Caki2 (cell line): Measurements from ENCODE around the gene DARS1. TPM values are rescaled to one million over a fixed set of nuclear protein-coding genes. Genes with fewer than 3 reads are reported as not detected.

Experiments used
- DNase-seq: peaks from one replicate; pipeline ENCODE4 v3.0.0-alpha.2; 2015; ENCODE audit warnings: low read depth
- in situ Hi-C: cut with HindIII; loops from 2 replicates; pipeline ENCODE4 v1.10.0; 2016; ENCODE audit warnings: low sequenced_read_pairs, low pct_unique_long_range_greater_than_20kb, mixed read lengths
- total RNA-seq: library from RNA; depleted of rRNA; stranded (reverse); fragments of >200 nt; shearing (Covaris generic); gene quantifications from 2 replicates; pipeline ENCODE4 v1.2.3, GENCODE V29; 2014; ENCODE audit warnings: low replicate concordance

Gene DARS1
- total RNA-seq, 1 experiment from 2014 or later, result 148 TPM

- in situ Hi-C loops, result no loop called here
- DNase-seq, result no peak
Measured at GRCh38 chr2:136019306-136019705, 33.9 kb upstream of the DARS1 start.

GRCh38 chr2:136017786-136018185 is 32.4 kb upstream of the DARS1 start:
- in situ Hi-C loops, result no loop called here
- no peak for DNase-seq

- DNase-seq, result no peak
- in situ Hi-C loops, result no loop called here
Measured at GRCh38 chr2:136016836-136017235, 31.4 kb upstream of the DARS1 start.

- no peak for DNase-seq
- in situ Hi-C loops, result no loop called here
Measured at GRCh38 chr2:136016427-136016826, 31.0 kb upstream of the DARS1 start.

- in situ Hi-C loops, result no loop called here
- DNase-seq, result no peak
Measured at GRCh38 chr2:136015699-136016098, 30.3 kb upstream of the DARS1 start.

- DNase-seq, result no peak
- in situ Hi-C loops, result no loop called here
Measured at GRCh38 chr2:136014411-136014810, 29.0 kb upstream of the DARS1 start.

GRCh38 chr2:136013955-136014354 is 28.5 kb upstream of the DARS1 start:
- DNase-seq, result no peak
- in situ Hi-C loops, result no loop called here

GRCh38 chr2:136013136-136013685 is 27.8 kb upstream of the DARS1 start:
- in situ Hi-C loops, result no loop called here
- no peak for DNase-seq

GRCh38 chr2:136012315-136012714 is 26.9 kb upstream of the DARS1 start:
- in situ Hi-C loops, result no loop called here
- DNase-seq, result no peak

GRCh38 chr2:136010126-136010525 is 24.7 kb upstream of the DARS1 start:
- in situ Hi-C loops, result no loop called here
- no peak for DNase-seq

- in situ Hi-C loops, result no loop called here
- DNase-seq, result no peak
Measured at GRCh38 chr2:136008205-136008865, 22.9 kb upstream of the DARS1 start.

GRCh38 chr2:136006658-136007057 is 21.2 kb upstream of the DARS1 start:
- in situ Hi-C loops, result no loop called here
- peak; percentile 41 for DNase-seq

- peak; percentile 17 for DNase-seq
- in situ Hi-C loops, result no loop called here
Measured at GRCh38 chr2:136005462-136006196, 20.2 kb upstream of the DARS1 start.

- in situ Hi-C loops, result no loop called here
- no peak for DNase-seq
Measured at GRCh38 chr2:136004965-136005364, 19.5 kb upstream of the DARS1 start.

GRCh38 chr2:136001131-136001530 is 15.7 kb upstream of the DARS1 start:
- DNase-seq, result no peak
- in situ Hi-C loops, result no loop called here

GRCh38 chr2:136000502-136000901 is 15.1 kb upstream of the DARS1 start:
- no peak for DNase-seq
- in situ Hi-C loops, result no loop called here

GRCh38 chr2:135999899-136000298 is 14.5 kb upstream of the DARS1 start:
- no peak for DNase-seq
- in situ Hi-C loops, result no loop called here

GRCh38 chr2:135998879-135999278 is 13.5 kb upstream of the DARS1 start:
- DNase-seq, result no peak
- in situ Hi-C loops, result no loop called here

- in situ Hi-C loops, result no loop called here
- DNase-seq, result peak; percentile 19
Measured at GRCh38 chr2:135997380-135997779, 12.0 kb upstream of the DARS1 start.

GRCh38 chr2:135996304-135996703 is 10.9 kb upstream of the DARS1 start:
- no peak for DNase-seq
- in situ Hi-C loops, result no loop called here
